ENCODE results near the gene RCOR1. TPM values are rescaled to one million over a fixed set of nuclear protein-coding genes. Genes with fewer than 3 reads are reported as not detected.
"Not testable (repeated sequence)": the region's sequence is repeated elsewhere in the genome, so short reads cannot be mapped to it uniquely, and the experiment has no call there.

Gene RCOR1
- 23.9 and 25.2 TPM in 2 replicates for total RNA-seq

DNA sequence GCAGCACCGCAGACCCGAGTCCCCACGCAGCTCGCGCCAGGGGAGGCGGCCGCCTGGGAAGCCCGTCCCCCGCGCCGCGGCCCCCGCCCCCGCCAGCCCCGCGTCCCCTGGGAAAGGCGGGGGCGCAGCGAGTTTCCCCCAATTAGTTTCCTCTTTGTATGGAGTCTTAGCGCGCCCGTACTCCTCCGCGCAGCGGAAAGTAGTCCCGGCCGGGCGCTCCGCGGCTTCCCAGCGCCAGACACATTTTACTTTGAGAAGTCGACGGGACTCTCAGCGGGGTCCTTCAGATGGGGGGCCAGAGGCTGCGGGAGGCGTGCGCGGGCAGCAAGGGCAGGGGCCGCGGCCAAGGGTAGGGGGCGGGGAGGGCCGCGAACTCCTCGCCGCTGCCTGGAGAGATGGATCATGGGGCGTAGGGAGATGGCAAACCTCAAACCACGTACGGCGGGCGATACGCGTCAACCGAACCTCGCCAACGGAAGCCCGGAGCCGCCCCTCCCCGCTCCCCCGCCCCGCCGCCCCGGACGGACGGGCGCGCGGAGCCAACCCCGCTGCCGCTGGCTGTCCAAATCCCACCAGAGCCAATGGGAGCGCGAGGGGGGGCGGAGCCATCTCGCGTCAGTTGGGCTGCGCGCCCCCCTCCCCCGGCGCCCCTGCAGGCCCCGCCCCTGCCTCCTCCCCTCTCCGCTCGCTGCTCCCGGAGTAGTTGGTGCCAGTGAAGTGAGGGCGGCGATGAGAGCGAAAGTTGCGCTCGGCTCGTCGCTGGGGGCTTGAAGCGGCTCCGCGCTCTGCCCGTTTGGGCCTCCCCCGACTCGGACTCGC, at the start of gene RCOR1:
Gene RCOR1 (plus strand): TSS at position 706 of the 819 bp plus-strand sequence. CDS start 238 bp downstream, outside the sequence.
- intact Hi-C loops (cut with micrococcal nuclease): loop anchor here (1.0 to 5.0 kb wide), 15 partner anchors 15 to 770 kb away; partner anchors contain the start of genes CINP, EIF5, TECPR2 and WDR20
- peak within 1 kb of the TSS; percentile 96 for H3K27ac Mint-ChIP-seq
- peak within 1 kb of the TSS; percentile 94 for H3K4me3 Mint-ChIP-seq
- DNase-seq (ENCODE audit: low spot score): peak; percentile 95
- H3K36me3 Mint-ChIP-seq (ENCODE audit: low read depth): peaks cover 4% of the 10 kb centered on the region
- H3K4me1 Mint-ChIP-seq (ENCODE audit: low read depth): peaks cover 18% of the 10 kb centered on the region
- no peaks in the 10 kb centered on the region for H3K9me3 Mint-ChIP-seq
- H3K27me3 Mint-ChIP-seq (ENCODE audit: insufficient read depth): no peaks in the 10 kb centered on the region

DNA sequence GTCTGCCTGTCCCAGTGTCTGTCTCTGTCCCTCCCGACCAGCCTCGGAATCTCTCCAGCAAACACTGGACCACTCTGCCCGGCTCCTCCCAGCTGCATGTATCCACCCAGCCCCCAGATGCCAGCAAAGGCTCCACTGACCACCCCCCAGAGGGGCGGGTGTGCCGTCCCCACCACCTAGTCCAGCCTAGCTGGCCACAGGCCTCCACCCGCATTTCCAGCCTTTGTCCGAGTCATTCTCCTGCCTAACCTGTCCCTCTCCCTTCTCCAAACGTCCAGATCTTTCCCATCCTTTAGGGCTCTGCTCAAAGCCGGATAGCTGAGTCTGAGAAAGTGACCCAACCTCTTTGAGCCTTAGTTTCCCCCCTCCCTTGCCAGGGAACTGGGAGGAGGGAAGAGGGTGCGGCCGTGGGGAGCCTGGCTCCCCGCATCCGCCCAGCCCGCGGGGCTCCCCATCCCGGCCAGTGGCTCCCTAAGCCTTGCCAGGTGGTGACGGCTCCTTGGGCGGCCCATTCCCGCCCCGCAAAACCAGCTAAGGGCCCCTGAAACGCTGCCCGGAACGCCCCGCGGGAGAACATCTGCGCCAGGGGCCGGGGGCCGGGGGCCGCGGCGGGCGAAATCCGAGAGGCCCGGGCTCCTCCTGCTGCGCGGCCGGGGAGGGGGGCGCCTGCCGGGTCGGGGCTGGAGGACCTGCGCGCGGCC, 48.3 kb upstream of the RCOR1 start:
- Mint-ChIP-seq H3K27me3 (ENCODE audit: insufficient read depth) (peaks cover 38% of the 10 kb centered on the region), H3K4me3 (peak overlapping the region; percentile 22), H3K4me1 (ENCODE audit: low read depth) (no peaks in the 10 kb centered on the region), H3K27ac (no peak overlapping the region), H3K36me3 (ENCODE audit: low read depth) (no peaks in the 10 kb centered on the region), H3K9me3 (no peaks in the 10 kb centered on the region)
- intact Hi-C loops (cut with micrococcal nuclease): no loop called here
- DNase-seq (ENCODE audit: low spot score): no peak

DNA sequence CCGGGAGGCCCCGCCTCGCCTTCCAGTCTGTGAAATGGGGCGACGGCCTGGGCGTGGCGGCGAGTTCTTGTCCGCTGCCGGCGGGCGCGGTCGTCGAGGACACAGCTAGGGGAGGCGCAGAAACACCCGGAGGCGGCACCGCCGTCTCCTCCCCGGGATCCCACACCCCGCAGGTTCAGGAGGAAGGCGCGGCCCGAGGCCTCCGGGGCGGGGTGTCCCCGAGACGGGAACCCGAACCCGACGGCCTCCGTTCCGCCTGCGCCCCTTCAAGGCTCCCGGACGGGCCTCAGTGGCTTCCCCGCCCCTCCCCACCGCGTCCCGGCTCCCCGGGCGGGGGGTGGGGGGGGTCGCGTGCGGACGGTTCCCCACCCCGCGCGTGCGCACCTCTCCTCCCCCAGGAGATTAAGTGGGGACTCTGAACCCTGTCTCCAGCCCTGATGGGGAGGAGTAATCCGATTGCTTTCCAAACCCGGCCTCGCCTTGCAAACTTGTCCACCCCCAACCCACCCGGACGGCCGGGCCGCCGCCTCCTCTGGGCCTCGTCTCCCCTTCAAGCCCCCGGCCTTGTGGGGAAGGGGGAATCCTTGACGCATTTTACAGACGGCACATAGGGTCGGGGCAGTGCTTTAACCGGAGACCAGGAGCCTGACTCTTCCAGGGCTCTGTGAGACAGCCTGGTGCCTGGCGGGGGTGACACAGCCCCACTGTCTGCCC, 47.5 kb upstream of the RCOR1 start:
- Mint-ChIP-seq H3K27ac (no peak overlapping the region), H3K36me3 (ENCODE audit: low read depth) (no peaks in the 10 kb centered on the region), H3K4me1 (ENCODE audit: low read depth) (no peaks in the 10 kb centered on the region), H3K27me3 (ENCODE audit: insufficient read depth) (peaks cover 38% of the 10 kb centered on the region), H3K4me3 (peak overlapping the region; percentile 65), H3K9me3 (no peaks in the 10 kb centered on the region)
- intact Hi-C loops (cut with micrococcal nuclease): no loop called here
- DNase-seq (ENCODE audit: low spot score): peak; percentile 48

DNA sequence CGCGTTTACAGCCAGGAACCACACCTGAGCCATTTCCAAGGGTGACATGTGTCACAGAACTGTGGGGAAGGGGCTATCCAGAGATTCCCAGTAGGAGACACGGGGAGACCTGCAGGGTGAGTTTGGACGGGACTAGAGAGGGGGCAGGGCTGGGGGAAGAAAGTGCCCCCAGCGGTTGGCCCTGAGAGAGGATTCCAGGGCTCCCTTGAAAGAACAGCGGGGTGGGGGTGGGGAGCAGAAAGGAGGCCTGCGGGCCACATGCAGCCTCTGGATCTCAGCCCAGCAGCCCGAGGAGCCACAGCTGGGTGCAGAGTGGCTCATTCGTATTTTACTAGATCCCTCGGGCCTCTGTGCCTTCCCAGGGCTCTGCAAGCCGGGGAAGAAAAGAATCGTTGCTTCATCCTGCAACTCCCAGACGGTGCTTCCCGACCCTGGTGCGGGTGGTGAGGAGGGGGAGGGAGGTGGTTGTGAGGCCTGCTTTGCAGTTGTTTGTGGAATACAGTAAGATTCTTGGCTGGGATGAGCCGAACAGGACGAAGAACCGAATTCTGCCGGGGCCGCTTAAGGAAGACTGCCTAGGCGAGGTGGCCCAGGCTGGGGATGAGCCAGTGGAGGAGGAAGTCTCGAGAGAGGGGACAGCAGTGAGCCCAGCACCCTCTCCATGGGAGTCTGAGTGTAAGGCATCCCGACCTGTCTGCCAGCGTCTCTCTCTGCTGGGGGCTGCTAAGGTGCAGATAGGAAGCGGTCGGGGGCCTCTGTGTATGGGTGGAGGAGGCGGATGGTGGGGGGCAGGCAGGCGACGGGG, 46.8 kb upstream of the RCOR1 start:
- intact Hi-C loops (cut with micrococcal nuclease): no loop called here
- peak overlapping the region; percentile 65 for H3K4me3 Mint-ChIP-seq
- H3K36me3 Mint-ChIP-seq (ENCODE audit: low read depth): no peaks in the 10 kb centered on the region
- no peaks in the 10 kb centered on the region for H3K9me3 Mint-ChIP-seq
- H3K27ac Mint-ChIP-seq: no peak overlapping the region
- peaks cover 38% of the 10 kb centered on the region for H3K27me3 Mint-ChIP-seq (ENCODE audit: insufficient read depth)
- H3K4me1 Mint-ChIP-seq (ENCODE audit: low read depth): no peaks in the 10 kb centered on the region
- DNase-seq (ENCODE audit: low spot score): no peak

- DNase-seq (ENCODE audit: low spot score): no peak
- Mint-ChIP-seq H3K4me3 (no peak overlapping the region), H3K27me3 (ENCODE audit: insufficient read depth) (peaks cover 36% of the 10 kb centered on the region), H3K9me3 (no peaks in the 10 kb centered on the region), H3K36me3 (ENCODE audit: low read depth) (no peaks in the 10 kb centered on the region), H3K27ac (no peak overlapping the region), H3K4me1 (ENCODE audit: low read depth) (no peaks in the 10 kb centered on the region)
- intact Hi-C loops (cut with micrococcal nuclease): no loop called here
Measured at GRCh38 chr14:102548616-102549240, 43.7 kb upstream of the RCOR1 start.

DNA sequence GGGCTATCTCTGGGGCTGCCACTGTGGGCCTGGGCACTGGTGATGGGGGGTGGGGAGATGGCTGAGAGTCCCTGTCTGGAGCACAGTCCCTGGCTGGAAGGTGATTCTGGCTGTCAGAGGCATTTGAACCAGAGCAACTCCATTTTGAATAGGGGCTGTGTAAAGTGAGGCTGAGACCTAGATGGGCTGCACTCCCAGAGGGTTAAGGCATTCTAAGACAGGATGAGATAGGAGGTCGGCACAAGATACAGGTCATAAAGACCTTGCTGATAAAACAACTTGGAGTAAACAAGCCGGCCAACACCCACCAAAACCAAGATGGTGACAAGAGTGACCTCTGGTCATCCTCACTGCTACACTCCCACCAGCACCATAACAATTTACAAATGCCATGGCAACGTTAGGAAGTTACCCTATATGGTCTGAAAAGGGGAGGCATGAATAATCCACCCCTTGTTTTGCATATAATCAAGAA, 41.5 kb upstream of the RCOR1 start:
- peaks cover 24% of the 10 kb centered on the region for H3K27me3 Mint-ChIP-seq (ENCODE audit: insufficient read depth)
- H3K36me3 Mint-ChIP-seq (ENCODE audit: low read depth); H3K4me3 Mint-ChIP-seq; H3K27ac Mint-ChIP-seq; H3K4me1 Mint-ChIP-seq (ENCODE audit: low read depth); DNase-seq (ENCODE audit: low spot score); intact Hi-C loops (cut with micrococcal nuclease); H3K9me3 Mint-ChIP-seq: not testable (repeated sequence)

DNA sequence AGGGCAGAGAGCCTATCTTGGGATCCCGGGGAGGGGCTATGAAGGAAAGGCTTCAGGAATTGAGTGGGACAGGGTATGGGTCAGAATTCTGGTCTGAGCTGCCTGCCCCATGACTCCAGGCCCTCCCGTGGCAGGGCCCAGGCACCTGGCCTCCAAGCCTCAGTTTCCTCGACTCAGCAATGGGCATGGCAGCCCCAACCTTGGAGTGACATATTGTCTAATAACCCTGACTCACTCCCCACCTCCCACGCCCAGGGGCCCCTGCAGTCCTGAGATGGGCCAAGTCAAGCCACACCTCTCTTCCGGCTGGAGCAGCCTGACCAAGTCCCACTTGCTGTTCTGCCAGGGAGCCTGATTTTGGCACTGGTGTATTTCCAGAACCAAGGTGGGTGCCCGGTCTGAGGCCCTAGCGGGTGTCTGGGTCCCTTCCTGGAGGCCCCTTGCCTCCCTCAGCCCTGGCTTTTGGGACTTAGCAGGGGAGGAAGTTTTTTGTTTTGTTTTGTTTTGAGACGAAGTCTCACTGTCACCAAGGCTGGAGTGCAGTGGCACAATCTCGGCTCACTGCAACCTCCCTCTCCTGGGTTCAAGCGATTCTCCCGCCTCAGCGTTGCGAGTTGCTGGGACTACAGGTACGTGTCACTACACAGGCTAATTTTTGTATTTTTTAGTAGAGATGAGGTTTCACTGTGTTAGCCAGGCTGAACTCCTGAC, 40.3 kb upstream of the RCOR1 start:
- Mint-ChIP-seq H3K9me3 (no peaks in the 10 kb centered on the region), H3K4me1 (ENCODE audit: low read depth) (no peaks in the 10 kb centered on the region), H3K27ac (no peak overlapping the region), H3K36me3 (ENCODE audit: low read depth) (no peaks in the 10 kb centered on the region), H3K4me3 (no peak overlapping the region), H3K27me3 (ENCODE audit: insufficient read depth) (peaks cover 15% of the 10 kb centered on the region)
- DNase-seq (ENCODE audit: low spot score): no peak
- intact Hi-C loops (cut with micrococcal nuclease): no loop called here

GRCh38 chr14:102554821-102555819, 37.3 kb upstream of the RCOR1 start:
- Mint-ChIP-seq H3K9me3 (no peaks in the 10 kb centered on the region), H3K36me3 (ENCODE audit: low read depth) (no peaks in the 10 kb centered on the region), H3K4me3 (peak overlapping the region; percentile 76), H3K27ac (peak overlapping the region; percentile 58), H3K27me3 (ENCODE audit: insufficient read depth) (no peaks in the 10 kb centered on the region), H3K4me1 (ENCODE audit: low read depth) (no peaks in the 10 kb centered on the region)
- peak; percentile 61 for DNase-seq (ENCODE audit: low spot score)
- intact Hi-C loops (cut with micrococcal nuclease): loop anchor here (1.0 kb wide), 3 partner anchors 13 to 37 kb away; partner anchors contain the start of gene RCOR1

DNA sequence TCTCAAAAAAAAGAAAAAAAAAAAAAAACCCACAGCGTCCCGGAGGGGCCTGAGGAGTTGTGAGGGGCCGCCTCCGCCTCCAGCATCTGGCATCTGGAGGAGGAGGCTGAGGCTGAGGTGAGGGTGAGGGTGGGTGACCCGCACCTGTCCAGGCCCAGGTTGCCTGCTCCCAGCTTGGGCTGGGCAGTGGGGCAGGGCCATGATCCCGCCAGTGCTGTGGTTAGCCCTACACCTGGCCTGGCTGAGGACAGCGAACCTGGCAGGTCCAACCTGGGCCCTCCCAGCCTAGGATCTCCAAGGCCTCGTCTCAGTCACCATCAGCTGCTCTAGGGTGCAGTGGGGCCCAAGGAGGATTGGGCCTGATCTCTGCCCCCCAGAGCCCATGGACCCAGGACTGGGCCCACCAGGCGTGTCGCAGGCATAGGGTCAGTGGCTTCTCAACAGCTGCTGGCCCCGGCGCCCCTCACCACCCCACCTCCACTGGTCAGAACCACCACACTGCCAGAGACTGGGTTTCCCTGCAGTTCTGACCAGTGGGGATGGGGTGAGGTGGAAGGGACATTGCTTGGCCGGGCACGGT, 36.3 kb upstream of the RCOR1 start:
- Mint-ChIP-seq H3K4me3 (no peak overlapping the region), H3K4me1 (ENCODE audit: low read depth) (no peaks in the 10 kb centered on the region), H3K27ac (no peak overlapping the region), H3K9me3 (no peaks in the 10 kb centered on the region), H3K36me3 (ENCODE audit: low read depth) (no peaks in the 10 kb centered on the region), H3K27me3 (ENCODE audit: insufficient read depth) (no peaks in the 10 kb centered on the region)
- DNase-seq (ENCODE audit: low spot score): no peak
- intact Hi-C loops (cut with micrococcal nuclease): no loop called here

GRCh38 chr14:102557434-102558226, 34.8 kb upstream of the RCOR1 start:
- H3K4me1 Mint-ChIP-seq (ENCODE audit: low read depth): no peaks in the 10 kb centered on the region
- no peaks in the 10 kb centered on the region for H3K9me3 Mint-ChIP-seq
- no peaks in the 10 kb centered on the region for H3K27me3 Mint-ChIP-seq (ENCODE audit: insufficient read depth)
- no peak overlapping the region for H3K27ac Mint-ChIP-seq
- H3K36me3 Mint-ChIP-seq (ENCODE audit: low read depth): no peaks in the 10 kb centered on the region
- intact Hi-C loops (cut with micrococcal nuclease): no loop called here
- no peak for DNase-seq (ENCODE audit: low spot score)
- no peak overlapping the region for H3K4me3 Mint-ChIP-seq
